Ishikawa (cell line): ENCODE measurements around the gene PCCA.

Experiments
- CEBPB ChIP-seq: IDR thresholded peaks from 2 replicates; pipeline ENCODE4 v1.6.1; 2012
- CREB1 ChIP-seq: IDR thresholded peaks from 2 replicates; pipeline ENCODE4 v1.6.1; 2012; ENCODE audit warnings: low read depth
- EGR1 ChIP-seq: IDR thresholded peaks from 2 replicates; pipeline ENCODE4 v1.6.1; 2012
- EP300 ChIP-seq: IDR thresholded peaks from 2 replicates; pipeline ENCODE4 v1.6.1; 2012; ENCODE audit warnings: borderline replicate concordance
- FOXM1 ChIP-seq: IDR thresholded peaks from 2 replicates; pipeline ENCODE4 v1.6.1; 2012; ENCODE audit warnings: low read depth, borderline replicate concordance
- NFIC ChIP-seq: IDR thresholded peaks from 2 replicates; pipeline ENCODE4 v1.6.1; 2012
- RAD21 ChIP-seq: IDR thresholded peaks from 2 replicates; pipeline ENCODE4 v1.6.1; 2012; ENCODE audit warnings: low read depth
- TAF1 ChIP-seq: IDR thresholded peaks from 2 replicates; pipeline ENCODE4 v1.6.1; 2012; ENCODE audit warnings: low read depth, mild to moderate bottlenecking
- TCF12 ChIP-seq: IDR thresholded peaks from 2 replicates; pipeline ENCODE4 v1.6.1; 2012; ENCODE audit warnings: low read depth
- TEAD4 ChIP-seq: IDR thresholded peaks from 2 replicates; pipeline ENCODE4 v1.6.1; 2012
- YY1 ChIP-seq: IDR thresholded peaks from 2 replicates; pipeline ENCODE4 v1.6.1; 2012; ENCODE audit warnings: low read depth
- ZBTB7A ChIP-seq: IDR thresholded peaks from 2 replicates; pipeline ENCODE4 v1.6.1; 2012; ENCODE audit warnings: low read depth
- TF ChIP-seq, protein P1 (sequence below): IDR thresholded peaks from 2 replicates; pipeline ENCODE4 v1.6.1; 2012
- TF ChIP-seq, protein P2 (sequence below): IDR thresholded peaks from 2 replicates; pipeline ENCODE4 v1.6.1; 2012
- TF ChIP-seq, protein P3 (sequence below): IDR thresholded peaks from 2 replicates; pipeline ENCODE4 v1.6.1; 2012; ENCODE audit warnings: low read depth, mild to moderate bottlenecking

The PCCA gene

DNA sequence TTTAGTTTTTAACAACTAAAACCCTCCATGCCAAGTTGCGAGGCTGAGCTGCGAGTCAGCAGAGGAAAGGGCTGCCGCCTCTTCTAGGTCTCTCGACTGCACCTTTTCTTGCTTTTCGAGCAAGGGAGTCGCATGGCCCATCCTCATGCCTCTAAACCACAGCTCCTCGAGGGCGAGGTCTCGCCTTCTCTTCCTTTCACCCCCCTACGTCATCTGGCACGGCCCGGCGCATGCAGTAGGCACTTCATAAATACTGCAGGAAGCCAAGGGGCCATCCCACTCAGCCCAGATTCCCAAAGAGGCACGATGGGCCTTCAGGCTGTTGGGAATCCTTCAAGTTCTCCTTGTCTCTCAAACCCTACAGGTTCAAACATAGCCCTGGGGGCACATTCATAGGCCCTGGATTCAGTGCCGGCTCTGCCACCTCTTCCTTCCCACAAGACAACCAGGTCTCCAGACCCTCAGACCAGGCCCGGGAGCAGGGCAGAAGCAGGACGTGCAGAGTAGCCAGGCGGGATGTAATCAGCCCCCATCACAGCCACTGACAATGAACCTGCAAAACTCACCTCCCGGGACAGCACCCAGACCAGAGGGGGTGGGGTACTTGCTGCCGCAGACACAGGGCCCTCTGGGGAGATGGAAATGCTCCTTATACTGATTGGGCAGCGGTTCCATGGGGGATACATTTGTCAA lies 458.0 kb downstream of the PCCA start:
- TF ChIP-seq, protein P1, sequence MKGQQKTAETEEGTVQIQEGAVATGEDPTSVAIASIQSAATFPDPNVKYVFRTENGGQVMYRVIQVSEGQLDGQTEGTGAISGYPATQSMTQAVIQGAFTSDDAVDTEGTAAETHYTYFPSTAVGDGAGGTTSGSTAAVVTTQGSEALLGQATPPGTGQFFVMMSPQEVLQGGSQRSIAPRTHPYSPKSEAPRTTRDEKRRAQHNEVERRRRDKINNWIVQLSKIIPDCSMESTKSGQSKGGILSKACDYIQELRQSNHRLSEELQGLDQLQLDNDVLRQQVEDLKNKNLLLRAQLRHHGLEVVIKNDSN: no peak
- TF ChIP-seq YY1 (no peak), EP300 (no peak), ZBTB7A (no peak), EGR1 (no peak), TEAD4 (no peak), CEBPB (no peak), TAF1 (no peak), CREB1 (no peak), RAD21 (no peak), TCF12 (no peak)
- TF ChIP-seq, protein P2, sequence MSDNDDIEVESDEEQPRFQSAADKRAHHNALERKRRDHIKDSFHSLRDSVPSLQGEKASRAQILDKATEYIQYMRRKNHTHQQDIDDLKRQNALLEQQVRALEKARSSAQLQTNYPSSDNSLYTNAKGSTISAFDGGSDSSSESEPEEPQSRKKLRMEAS: no peak
- TF ChIP-seq, protein P3, sequence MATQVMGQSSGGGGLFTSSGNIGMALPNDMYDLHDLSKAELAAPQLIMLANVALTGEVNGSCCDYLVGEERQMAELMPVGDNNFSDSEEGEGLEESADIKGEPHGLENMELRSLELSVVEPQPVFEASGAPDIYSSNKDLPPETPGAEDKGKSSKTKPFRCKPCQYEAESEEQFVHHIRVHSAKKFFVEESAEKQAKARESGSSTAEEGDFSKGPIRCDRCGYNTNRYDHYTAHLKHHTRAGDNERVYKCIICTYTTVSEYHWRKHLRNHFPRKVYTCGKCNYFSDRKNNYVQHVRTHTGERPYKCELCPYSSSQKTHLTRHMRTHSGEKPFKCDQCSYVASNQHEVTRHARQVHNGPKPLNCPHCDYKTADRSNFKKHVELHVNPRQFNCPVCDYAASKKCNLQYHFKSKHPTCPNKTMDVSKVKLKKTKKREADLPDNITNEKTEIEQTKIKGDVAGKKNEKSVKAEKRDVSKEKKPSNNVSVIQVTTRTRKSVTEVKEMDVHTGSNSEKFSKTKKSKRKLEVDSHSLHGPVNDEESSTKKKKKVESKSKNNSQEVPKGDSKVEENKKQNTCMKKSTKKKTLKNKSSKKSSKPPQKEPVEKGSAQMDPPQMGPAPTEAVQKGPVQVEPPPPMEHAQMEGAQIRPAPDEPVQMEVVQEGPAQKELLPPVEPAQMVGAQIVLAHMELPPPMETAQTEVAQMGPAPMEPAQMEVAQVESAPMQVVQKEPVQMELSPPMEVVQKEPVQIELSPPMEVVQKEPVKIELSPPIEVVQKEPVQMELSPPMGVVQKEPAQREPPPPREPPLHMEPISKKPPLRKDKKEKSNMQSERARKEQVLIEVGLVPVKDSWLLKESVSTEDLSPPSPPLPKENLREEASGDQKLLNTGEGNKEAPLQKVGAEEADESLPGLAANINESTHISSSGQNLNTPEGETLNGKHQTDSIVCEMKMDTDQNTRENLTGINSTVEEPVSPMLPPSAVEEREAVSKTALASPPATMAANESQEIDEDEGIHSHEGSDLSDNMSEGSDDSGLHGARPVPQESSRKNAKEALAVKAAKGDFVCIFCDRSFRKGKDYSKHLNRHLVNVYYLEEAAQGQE: no peak

DNA sequence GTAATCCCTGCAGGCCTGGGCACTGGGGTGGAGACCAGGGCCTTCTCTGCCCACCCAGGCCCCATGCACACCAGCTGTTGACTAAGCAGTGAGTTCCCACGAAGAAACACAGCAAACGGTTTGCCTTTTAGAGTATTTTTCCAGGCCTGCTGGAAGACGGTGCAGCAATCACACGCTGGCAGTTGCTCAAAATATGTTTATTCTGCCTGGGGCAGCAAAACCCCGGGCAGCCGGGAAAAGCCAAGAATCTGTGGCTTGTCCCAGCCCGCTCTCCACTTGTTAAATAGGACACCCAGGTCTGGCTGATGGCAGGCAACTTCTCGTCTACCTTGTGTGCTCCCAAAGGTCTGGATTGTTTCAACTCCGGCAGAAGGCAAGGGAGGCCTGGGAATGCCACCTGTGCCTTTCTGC lies 458.9 kb downstream of the PCCA start:
- TF ChIP-seq CEBPB (no peak), TEAD4 (no peak), CREB1 (no peak), TAF1 (no peak), NFIC (no peak), YY1 (no peak), RAD21 (no peak)
- TF ChIP-seq, protein P2: no peak
- TF ChIP-seq, protein P3: no peak

DNA sequence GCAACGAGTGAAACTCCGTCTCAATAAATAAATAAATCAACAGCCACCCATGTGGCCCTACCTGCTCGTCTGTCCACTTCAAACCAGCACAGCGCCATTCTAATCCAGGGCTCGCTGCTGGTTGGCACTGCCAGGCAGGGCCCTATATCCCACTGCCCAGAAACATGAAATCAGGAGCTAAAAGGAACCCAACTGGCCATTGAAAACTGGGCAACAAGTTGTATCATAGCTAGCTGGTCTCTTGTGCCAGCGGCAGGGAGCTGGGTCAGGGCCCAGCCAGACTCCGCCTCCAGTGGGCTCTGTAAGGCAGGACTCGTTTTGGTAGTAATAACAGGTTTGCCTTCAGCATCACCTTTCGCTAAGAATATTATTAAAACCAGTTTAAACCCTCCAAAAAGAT lies 460.4 kb downstream of the PCCA start:
- TF ChIP-seq TEAD4: no peak
- no peak for TF ChIP-seq YY1
- TF ChIP-seq, protein P1: no peak
- TF ChIP-seq CREB1: no peak
- TF ChIP-seq, protein P3: no peak
- no peak for TF ChIP-seq TAF1
- no peak for TF ChIP-seq NFIC

DNA sequence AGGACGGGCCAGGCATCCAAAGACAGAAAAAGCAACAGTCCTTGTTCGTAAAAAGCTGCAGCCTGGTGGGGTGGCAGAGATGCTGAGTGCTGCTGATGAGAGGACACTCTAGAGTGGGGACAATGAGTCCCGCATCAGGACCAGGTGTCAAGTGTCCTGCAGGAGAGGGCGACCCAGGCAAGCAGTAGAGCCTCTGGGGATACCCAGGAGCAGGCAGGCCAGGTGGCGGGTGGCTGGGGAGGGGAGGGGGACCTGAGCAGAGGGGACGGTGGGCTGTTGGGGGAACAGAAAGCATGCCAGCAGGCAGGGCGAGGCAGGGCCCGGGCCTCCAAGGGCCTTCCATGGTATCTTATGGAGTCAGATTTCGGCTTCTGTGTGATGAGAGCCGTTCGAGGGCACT lies 463.9 kb downstream of the PCCA start:
- TF ChIP-seq TAF1 (no peak), RAD21 (no peak), EP300 (no peak), TEAD4 (no peak), NFIC (no peak), ZBTB7A (no peak), FOXM1 (no peak), EGR1 (no peak), YY1 (no peak)
- TF ChIP-seq, protein P1: no peak
- TF ChIP-seq, protein P2: no peak
